ENCODE measurements around the gene GPR161. TPM values are rescaled to one million over a fixed set of nuclear protein-coding genes. Genes with fewer than 3 reads are reported as not detected.
"Not testable (repeated sequence)": the region's sequence is repeated elsewhere in the genome, so short reads cannot be mapped to it uniquely, and the experiment has no call there.

GPR161 gene
- total RNA-seq, 1 donor from 2014 or later, result 3.0 TPM

DNA sequence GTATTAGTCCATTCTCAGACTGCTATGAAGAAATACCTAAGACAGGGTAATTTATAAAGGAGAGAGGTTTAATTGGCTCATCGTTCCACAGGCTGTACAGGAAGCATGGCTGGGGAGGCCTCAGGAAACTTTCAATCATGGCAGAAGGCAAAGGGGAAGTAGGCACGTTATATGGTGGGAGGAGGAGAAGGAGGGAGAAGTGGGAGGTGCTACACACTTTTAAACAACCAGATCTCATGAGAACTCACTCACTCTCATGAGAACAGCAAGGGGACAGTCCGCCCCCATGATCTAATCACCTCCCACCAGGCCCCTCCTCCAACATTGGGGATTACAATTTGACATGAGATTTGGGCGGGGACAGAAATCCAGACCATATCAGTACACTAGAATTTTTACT, 18.0 kb upstream of the GPR161 start:
- intact Hi-C loops (cut with DNase I); ATAC-seq: not testable (repeated sequence)

DNA sequence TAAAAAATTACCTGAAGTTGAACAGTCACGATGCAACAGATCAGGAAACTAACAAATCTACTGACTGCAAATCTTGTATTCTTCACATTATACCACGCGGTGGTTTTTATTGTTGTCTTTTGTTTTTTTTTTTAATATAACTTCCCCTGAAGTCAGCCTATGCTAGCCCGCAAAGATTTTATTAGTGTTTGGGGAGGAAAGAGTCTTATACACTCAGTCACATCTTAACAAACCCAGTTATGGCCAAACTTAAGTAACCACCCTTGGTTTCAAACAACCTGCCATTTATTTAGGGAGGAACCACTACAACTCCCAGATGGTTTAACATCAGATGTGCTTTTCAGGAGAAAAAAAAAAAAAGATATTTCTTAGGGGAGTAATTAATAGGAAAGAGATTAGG, 15.2 kb upstream of the GPR161 start:
- DNase-seq (ENCODE audit: missing footprints), result no peak
- intact Hi-C loops (cut with DNase I), result no loop called here
- no peak for ATAC-seq

More for the DNA sequence above, 18.0 kb upstream of the GPR161 start:
- not testable (repeated sequence) for DNase-seq (ENCODE audit: missing footprints)

DNA sequence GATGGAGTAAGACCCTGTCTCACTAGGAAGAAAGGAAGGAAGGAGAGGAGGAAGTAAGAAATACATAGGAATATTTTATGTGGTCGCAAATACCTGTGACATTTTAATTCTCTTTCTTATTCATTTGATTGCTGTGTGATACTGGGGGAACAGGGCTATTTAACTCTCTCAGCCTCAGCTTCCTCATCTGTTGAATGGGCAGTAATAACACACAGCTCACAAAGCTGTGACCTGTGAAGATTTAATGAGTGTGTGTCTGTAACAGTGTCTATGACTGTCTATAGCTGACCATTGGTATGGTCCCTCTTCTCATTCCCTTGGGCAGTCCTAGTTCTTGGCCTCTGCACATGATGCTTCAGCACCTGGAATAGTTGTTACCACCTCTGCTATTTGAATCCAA, 13.6 kb upstream of the GPR161 start:
- ATAC-seq (no peak), DNase-seq (ENCODE audit: missing footprints) (no peak)
- intact Hi-C loops (cut with DNase I), result no loop called here

DNA sequence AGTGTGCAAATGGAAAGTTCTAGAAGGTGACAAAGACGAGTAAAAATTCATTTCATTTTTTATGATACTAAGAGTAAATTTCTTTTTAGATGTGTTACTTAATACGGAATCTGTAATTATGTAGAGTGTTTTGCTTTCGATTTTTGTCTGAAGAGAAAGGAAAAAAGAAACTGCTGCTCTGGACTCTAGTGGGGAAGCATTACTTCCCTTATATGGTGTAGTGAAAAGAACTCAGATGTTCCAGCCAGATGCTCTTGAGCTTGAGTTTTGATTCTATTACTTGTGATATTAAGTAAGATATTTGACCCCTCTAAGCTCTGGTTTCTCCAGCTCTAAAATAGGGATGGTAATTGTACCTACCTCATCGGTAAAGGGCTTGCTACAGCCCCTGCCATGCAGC, 12.2 kb upstream of the GPR161 start:
- intact Hi-C loops (cut with DNase I), result no loop called here
- DNase-seq (ENCODE audit: missing footprints) (no peak), ATAC-seq (no peak)

DNA sequence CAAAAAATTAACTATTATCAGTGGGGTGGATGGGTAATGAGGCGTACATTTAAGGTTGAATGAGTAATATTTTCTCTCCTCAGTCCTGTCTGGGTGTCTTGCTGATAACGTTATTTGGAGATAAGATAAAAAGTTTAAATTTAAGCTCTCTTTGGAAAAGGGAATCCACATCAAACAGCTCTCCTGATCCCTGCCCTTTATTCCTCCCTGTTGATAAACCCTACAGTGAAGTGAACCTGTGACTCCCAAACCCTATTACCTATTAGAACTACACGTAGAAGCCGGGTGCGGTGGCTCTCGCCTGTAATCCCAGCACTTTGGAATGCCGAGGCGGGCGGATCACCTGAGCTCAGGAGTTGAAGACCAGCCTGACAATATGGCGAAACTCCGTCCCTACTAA, 9.9 kb upstream of the GPR161 start:
- DNase-seq (ENCODE audit: missing footprints) (no peak), ATAC-seq (no peak)
- intact Hi-C loops (cut with DNase I), result no loop called here

DNA sequence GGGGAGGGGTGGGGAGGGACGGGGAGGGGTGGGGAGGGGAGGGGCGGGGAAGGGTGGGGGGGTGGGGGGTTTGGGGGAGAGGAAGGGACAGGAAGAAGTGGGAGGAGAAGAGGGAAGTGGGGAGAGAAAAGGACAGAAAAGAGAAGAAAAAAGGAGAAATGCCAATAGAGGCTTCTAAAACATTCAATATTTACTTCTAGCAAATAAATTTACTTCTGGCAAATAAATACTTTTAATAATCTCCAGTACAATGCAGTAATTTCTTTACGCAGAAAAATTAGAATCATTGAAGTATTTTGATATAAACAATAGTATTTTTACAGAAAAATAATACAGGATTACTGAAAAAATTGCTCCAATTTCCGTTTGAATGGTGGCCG, 9.4 kb upstream of the GPR161 start:
- intact Hi-C loops (cut with DNase I), result no loop called here
- ATAC-seq, result no peak
- no peak for DNase-seq (ENCODE audit: missing footprints)

DNA sequence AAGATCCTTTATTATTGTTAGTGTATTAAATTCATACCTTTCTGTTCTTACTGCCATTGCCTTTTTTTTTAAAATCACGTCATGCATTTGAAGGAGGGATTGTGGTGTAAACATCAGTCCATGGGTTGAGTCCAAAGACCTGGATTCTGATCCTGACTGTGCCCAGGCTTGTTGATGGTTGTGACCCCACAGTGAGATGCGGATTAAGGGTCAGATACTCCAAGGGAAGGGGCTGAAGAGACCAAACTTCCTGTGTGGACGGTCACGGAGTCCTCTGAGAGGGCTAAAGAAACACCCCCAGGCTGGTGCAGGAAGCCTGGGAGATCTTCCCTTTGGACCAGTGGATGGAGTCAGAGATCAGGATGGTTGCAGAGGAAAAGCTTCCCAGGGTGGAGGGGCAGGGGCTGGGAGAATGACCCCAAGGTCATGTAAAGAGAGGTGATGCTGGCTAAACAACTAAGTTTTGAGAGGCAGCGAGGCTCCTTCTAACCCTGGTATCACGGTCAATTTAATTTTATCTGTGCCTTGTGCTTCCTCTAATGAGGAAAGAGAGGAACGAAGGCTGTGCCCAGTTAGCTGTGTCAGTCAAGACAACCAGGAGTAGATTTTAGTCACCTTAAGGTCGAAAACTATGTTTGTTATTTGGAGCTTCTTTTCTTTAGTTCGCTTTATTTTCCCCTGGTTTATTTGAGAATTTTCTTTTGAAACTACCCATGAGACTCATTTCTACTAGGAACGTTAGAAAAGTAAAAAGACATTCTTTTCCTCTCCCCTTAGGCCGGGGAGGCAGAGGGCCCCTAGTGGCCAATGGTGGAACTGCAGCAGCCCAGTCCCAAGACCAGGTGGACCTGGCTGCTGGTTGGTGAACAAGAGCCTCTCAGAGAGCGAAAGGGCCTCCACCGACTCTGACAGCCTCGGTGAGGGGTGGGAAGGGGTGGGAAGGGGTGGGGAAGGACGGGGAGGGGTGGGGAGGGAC, 8.7 kb upstream of the GPR161 start:
- ATAC-seq (peak; percentile 88), DNase-seq (ENCODE audit: missing footprints) (peak; percentile 89)
- intact Hi-C loops (cut with DNase I), result no loop called here

DNA sequence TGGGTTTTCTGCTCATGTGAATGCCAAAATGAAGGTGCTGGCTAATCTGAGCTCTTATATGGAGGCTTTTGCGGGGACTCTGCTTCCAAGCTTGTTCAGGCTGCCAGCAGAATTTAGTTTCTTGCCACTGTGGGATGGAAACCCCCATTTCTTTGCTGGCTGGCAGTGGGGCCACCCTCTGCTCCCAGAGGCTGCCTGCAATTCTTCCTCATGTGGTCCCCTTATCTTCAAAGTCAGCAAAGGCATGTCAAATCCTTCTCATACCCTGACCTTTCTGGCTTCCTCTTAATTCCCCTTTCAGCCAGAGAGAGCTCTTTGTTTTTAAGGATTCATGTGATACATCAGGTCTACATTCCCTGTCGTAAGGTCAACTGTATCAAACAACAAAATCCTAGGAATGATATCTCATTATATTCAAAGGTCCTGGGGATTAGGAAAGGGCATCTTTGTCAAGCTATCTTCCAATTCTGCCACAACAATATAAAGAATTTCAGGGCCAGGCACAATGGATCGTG, 5.2 kb upstream of the GPR161 start:
- no peak for DNase-seq (ENCODE audit: missing footprints)
- intact Hi-C loops (cut with DNase I), result no loop called here
- no peak for ATAC-seq

DNA sequence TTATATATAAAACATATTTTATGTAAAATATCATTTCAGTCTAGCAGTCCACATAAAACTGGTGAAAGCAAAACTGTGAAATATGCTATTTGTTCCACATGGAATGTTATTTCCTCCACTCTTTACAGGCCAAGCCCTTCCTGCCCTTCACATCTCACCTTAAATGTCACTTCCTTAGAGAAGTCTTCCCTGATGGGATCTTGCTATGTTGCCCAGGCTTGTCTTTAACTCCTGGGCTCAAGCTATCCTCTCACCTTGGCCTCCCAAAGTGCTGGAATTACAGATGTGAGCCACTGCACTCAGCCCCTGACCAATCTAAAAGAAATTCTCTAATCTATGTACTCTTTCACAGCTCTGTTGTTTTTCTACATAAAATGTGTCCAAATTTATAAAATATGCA, 2.3 kb upstream of the GPR161 start:
- DNase-seq (ENCODE audit: missing footprints) (no peak), ATAC-seq (no peak)
- intact Hi-C loops (cut with DNase I), result no loop called here

DNA sequence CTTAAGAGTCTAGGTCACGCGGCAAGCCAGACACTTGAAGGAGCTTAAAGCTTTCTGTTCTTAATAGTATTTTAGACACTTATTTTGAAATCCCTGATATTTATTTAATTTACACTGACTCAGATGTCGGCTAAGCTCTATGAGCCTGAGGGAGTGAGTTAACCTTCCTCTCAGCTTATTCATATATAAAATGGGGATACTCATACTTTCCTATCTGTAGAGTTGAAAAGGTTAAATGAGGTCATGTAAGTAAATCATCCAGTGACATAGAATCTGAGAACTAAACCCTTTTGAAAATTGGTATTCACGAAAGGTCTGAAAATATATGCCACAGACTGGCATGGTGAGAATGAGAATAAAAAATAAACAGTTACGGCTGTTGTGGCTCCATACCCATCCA, 1.4 kb upstream of the GPR161 start:
- DNase-seq (ENCODE audit: missing footprints) (no peak), ATAC-seq (no peak)
- intact Hi-C loops (cut with DNase I), result no loop called here

DNA sequence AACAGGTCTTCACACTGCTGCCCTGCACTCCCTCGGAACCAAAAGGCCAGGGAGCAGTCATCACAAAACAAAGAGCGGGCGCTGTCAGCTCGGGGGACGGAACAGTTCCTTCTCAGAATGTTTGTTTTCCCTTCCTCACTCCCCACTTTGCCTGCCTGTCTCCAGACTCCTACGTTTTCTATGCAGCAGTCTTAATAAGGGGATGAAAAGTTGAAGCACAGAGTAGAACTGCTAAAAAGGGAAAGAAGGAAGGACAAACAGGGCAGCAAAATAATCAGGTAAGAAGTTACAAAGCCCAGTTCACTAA, 738 bp upstream of the GPR161 start:
- ATAC-seq, result peak; percentile 47
- DNase-seq (ENCODE audit: missing footprints), result no peak

DNA sequence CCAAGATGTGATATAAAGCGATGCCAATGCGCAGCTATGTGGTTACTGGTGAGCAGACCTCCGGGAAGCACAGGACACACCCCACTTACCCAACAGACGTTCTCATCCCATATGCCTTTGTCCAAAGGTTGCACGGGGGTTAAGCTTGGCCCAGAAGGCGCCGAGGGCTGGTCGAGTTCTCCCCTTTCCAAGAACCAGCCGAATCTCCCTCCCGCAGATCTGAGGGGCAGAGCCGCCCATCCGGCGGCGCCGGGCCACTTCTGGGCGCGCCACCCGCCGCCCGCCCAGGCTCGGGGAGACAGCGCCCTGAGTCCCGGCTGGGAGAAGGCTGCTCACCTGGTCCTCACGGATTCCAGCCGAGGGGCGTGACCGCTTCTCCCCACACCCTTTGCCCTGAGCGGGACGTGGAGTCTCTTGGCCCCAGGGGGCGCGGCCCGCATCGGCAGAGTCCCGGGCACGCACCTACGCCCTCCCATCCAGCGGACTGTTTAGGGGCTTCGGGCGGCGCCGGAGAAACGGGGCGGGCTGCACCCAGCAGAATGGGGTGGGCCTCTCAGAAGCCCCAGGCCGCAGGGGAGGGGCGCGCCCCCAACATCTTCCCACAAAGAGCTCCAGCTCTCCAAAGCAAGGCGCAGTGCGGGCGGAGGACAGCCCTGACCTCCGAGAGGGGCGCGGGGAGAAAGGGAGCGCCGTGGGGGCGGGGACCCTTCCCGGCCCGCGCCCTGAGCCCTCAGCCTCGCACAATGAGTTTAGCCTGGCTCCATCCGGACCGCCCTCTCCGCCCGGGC, 615 bp downstream of the GPR161 start:
- DNase-seq (ENCODE audit: missing footprints), result no peak
- peak; percentile 27 for ATAC-seq
- intact Hi-C loops (cut with DNase I), result loop anchor here (2.0 kb wide), 1 partner anchor 51 kb away; no protein-coding TSS in a partner anchor

More for the DNA sequence above, 738 bp upstream of the GPR161 start:
- intact Hi-C loops (cut with DNase I), result loop anchor here (2.0 kb wide), 1 partner anchor 53 kb away; no protein-coding TSS in a partner anchor

DNA sequence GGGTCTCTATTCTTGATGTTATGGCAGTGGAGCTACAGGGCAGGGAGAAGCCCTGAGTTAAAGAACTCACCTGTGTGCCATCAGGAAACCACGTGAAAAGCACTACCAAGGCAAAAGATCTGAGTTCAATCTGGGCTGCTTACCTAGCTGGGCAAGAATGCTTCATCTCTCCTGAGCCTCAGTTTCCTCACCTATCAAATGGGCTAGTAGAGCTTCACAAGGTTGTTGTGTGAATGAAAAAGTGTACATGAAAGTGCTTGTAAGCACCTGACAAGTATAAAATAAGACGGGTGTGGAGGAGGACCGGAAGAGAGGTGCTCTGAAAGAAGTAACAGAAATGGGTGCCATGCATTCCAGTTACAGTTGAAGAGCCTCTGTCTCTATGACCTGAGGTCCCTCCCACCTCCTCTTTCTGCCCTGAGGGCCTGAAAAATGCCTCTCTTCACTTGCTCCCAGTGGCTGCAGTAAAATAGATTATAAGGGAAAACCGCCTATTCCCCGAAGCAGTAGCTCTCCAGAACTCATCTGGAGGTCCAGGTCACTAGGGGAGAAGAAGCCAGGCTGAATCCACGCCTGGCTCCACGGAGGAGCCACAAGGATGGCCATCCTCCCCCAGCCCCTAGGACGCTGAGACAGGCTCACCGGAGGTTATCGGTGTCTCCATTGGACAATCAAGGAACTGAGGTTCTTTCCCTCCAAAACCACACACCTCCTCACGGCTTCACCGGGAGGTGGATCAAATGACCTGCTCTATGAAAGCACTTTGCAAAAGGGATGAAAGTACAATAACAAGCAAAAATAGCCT, 1.4 kb downstream of the GPR161 start:
- ATAC-seq (no peak), DNase-seq (ENCODE audit: missing footprints) (no peak)
- intact Hi-C loops (cut with DNase I), result no loop called here

DNA sequence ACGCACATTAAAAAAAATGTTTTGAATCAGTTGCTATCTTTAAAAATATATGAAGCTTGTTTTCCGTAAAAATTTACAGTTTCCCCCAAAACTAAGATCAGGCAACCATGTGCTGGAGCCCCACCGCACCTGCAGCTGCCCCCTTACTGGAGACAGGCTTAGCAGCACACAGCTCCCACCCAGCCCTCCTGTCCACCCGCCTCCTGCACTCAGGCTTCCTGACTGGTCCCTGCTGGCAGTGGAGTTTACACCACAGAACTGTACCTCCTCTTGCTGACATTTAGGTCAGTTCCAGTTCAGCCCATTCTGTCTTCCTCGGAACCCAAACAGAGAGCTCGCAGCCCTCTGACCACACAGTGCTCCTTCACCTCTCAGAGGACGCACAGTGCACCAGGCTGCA, 2.1 kb downstream of the GPR161 start:
- no peak for ATAC-seq
- no peak for DNase-seq (ENCODE audit: missing footprints)
- intact Hi-C loops (cut with DNase I), result no loop called here

DNA sequence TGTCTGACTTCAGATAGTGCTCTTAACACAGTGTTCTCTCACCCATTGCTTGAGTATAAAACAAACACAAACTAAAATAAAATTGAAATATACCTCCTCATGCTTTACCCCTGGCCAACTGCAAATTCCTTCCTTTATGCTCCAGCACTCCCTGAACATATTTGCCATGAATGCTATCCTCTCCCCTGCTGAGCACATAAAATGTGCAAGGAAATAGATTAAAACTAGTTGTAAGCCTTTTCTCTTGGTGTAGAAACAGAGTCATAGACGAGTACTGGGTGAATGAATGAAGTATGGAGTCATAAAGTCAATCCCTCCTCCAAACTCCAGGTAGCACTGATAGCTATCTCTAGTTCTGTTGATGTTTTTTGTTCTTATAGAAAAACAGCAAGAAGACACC, 2.6 kb downstream of the GPR161 start:
- ATAC-seq, result no peak
- intact Hi-C loops (cut with DNase I), result no loop called here
- DNase-seq (ENCODE audit: missing footprints), result no peak

DNA sequence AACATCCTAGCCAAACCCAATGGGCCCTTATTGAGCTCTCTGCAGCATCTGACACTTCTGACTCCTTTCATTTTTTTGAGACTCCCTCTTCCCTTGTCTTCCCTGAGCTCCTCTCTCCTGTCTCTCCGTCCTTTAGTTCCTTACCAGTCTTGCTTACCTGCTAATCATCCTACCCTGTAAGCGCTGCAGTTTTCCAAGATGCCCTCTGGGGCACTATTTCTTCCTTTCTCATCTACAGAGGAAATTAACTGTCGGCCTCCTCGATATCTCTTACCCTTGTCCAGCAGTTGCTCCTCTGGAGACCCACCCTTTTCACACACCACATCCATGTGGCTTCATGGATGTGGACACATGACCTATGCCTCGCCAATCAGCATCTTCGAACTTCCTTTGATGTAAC, 6.8 kb downstream of the GPR161 start:
- intact Hi-C loops (cut with DNase I), result no loop called here
- no peak for DNase-seq (ENCODE audit: missing footprints)
- no peak for ATAC-seq

DNA sequence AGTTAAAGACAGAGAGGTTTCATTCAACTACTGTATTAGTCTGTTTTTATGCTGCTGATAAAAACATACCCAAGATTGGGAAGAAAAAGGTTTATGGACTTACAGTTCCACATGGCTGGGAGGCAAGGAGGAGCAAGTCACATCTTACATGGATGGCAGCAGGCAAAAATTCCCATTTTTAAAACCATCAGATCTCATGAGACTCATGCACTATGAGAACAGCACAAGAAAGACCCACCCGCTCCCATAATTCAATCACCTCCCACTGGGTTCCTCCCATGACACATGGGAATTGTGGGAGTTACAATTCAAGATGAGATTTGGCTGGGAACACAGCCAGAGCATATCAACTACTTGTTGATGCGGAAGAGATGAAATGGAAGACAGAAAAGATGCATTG, 9.2 kb downstream of the GPR161 start:
- intact Hi-C loops (cut with DNase I), result no loop called here

DNA sequence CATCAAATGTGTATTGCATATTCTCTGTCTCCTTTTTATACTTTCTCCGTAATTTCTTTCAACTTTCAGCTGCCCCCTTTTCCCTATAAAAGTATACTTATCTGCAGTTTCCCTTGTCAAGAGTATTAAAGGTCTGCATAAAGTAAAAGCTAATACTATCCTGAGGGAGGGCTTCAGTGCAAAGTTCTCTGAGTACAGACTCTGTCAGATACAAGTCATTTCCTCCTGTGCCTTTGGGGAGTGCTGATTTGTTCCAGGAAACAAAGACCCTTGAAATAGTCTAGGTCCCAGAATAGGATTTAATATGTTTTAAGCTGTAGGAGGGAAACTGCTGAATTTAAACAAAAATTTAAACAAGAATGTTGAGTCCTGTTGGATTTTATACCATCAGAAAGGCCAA, 11.7 kb downstream of the GPR161 start:
- intact Hi-C loops (cut with DNase I), result no loop called here
- no peak for ATAC-seq
- no peak for DNase-seq (ENCODE audit: missing footprints)

More for the DNA sequence above, 9.2 kb downstream of the GPR161 start:
- ATAC-seq, result no peak
- no peak for DNase-seq (ENCODE audit: missing footprints)

DNA sequence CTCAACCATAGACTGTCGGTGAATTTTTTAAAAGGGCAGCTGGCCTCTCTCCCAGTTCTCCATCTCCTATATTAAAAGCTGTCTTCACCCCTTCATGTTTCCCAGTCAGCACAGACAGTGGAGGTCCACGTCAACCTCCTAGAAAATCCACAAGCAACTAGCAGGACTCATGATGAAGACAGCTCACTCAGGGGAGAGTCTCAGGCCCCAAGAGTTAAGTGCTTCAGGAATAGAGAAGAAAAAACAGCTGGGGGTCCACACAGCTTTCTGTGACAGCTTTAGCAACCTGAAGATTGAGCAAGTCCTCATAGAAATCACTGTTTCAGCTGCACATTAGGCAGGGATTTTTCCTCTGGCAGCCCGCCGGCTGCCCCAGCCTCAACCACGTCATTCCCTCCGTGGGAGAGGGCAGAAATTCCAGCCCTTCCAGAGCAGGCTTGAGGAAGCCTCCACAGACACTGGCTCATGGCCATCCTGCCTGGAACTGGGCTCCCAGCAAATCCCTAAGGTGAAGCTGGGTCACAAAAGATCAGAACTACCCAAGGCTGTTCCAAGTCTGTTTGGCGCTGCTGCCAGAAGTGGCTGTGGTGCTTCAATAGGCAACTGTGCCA, 15.2 kb downstream of the GPR161 start:
- ATAC-seq (peak; percentile 96), DNase-seq (ENCODE audit: missing footprints) (peak; percentile 91)
- intact Hi-C loops (cut with DNase I), result no loop called here
